B cell (primary cell): Measurements from ENCODE around the gene LONP2.

Experiments used
- EZH2 ChIP-seq: IDR thresholded peaks from 2 replicates; pipeline ENCODE4 v1.6.1; 2012; ENCODE audit warnings: borderline replicate concordance, low read depth, mild to moderate bottlenecking, moderate library complexity, low read length; ENCODE audit not compliant: insufficient read depth, poor library complexity, severe bottlenecking
- TF ChIP-seq, protein P1 (sequence below): fragments of 200-600 bp; IDR thresholded peaks from one replicate; pipeline ENCODE4 v1.8.0; 2022; ENCODE audit warnings: antibody characterized with exemption, mild to moderate bottlenecking

DNA sequence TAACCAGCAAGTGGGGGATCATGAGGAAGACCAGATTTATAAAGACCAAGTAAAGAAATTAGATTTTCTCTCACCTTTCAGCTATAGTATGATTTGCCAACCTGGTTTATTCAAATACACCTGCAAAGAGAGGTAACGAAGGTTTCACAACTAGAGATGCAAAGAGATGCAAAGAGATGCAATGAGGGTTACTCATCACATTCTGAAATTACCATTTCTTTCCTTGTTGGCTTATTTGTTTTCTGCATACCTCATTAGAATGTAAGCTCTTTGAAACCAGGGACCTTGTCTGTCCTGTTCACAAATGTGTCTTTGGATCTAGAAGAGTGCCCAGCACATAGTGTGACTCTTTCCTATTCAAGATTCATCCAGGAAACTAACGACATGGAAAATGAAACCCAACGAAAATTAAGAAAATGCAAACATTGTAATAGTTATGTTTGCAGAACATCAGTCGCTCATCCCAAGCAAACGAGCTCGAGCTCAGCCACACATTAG lies 9.0 kb upstream of the LONP2 start:
- TF ChIP-seq, protein P1, sequence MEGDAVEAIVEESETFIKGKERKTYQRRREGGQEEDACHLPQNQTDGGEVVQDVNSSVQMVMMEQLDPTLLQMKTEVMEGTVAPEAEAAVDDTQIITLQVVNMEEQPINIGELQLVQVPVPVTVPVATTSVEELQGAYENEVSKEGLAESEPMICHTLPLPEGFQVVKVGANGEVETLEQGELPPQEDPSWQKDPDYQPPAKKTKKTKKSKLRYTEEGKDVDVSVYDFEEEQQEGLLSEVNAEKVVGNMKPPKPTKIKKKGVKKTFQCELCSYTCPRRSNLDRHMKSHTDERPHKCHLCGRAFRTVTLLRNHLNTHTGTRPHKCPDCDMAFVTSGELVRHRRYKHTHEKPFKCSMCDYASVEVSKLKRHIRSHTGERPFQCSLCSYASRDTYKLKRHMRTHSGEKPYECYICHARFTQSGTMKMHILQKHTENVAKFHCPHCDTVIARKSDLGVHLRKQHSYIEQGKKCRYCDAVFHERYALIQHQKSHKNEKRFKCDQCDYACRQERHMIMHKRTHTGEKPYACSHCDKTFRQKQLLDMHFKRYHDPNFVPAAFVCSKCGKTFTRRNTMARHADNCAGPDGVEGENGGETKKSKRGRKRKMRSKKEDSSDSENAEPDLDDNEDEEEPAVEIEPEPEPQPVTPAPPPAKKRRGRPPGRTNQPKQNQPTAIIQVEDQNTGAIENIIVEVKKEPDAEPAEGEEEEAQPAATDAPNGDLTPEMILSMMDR = no peak
- TF ChIP-seq EZH2 = no peak
